ENCODE results near the gene SHISAL1.

DNA sequence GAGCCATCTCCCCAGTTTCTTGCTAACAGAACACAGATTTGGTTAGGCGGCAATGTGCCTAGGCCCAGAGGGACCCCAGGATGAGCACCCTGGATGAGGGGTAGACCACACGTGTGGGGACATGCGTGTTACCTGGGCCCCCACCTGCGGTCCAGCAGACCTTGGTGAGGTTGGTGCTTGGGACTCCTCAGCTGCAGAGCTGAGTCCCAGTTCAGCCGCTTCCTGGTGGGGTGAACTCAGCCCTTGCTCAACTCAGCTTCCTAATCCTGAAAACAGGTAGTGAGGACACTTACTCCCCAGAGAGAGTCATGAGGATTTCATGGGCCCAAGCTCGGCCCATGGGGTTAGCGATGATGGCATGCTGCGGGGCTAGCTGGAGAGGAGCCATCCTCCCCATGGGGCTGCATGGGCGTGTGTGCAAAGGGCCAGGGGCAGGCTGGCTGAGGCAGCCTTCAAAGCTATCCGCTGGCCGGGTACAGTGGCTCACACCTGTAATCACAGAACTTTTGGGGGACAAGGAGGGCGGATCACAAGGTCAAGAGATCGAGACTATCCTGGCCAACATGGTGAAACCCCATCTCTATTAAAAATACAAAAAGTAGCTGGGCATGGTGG is 46.9 kb upstream of the SHISAL1 start:
- TF ChIP-seq, protein P1, sequence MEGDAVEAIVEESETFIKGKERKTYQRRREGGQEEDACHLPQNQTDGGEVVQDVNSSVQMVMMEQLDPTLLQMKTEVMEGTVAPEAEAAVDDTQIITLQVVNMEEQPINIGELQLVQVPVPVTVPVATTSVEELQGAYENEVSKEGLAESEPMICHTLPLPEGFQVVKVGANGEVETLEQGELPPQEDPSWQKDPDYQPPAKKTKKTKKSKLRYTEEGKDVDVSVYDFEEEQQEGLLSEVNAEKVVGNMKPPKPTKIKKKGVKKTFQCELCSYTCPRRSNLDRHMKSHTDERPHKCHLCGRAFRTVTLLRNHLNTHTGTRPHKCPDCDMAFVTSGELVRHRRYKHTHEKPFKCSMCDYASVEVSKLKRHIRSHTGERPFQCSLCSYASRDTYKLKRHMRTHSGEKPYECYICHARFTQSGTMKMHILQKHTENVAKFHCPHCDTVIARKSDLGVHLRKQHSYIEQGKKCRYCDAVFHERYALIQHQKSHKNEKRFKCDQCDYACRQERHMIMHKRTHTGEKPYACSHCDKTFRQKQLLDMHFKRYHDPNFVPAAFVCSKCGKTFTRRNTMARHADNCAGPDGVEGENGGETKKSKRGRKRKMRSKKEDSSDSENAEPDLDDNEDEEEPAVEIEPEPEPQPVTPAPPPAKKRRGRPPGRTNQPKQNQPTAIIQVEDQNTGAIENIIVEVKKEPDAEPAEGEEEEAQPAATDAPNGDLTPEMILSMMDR (IDR thresholded peaks at IDR 0.05; ENCODE audit: insufficient read depth, low read length) = no peak
- TF ChIP-seq GABPA (IDR thresholded peaks at IDR 0.05; ENCODE audit: low read depth) = no peak

Measured in HL-60 (cell line).